KMS-11 (cell line): ENCODE data around the gene ZBED4.
A peak's percentile ranks its signal among the peaks of the same experiment; 100 is the strongest.
"Not testable (repeated sequence)": the region's sequence is repeated elsewhere in the genome, so short reads cannot be mapped to it uniquely, and the experiment has no call there.

Source experiments
- H2AFZ ChIP-seq: fragments of 200-600 bp; sonication (generic); 2 replicates; pipeline ENCODE4 v1.6.1; 2016; ENCODE audit warnings: antibody characterized with exemption, mixed run types, low read depth
- H3K27ac ChIP-seq: fragments of 200-600 bp; sonication (generic); 2 replicates; pipeline ENCODE4 v1.6.1; 2016; ENCODE audit warnings: mild to moderate bottlenecking, mixed run types
- H3K27me3 ChIP-seq: fragments of 200-600 bp; sonication (generic); 2 replicates; pipeline ENCODE4 v1.6.1; 2017; ENCODE audit warnings: mild to moderate bottlenecking, low read depth, mixed run types, moderate library complexity; ENCODE audit not compliant: insufficient read depth
- H3K36me3 ChIP-seq: fragments of 200-600 bp; sonication (generic); 2 replicates; pipeline ENCODE4 v1.6.1; 2017; ENCODE audit warnings: mild to moderate bottlenecking, mixed run types; ENCODE audit not compliant: insufficient read depth
- H3K4me1 ChIP-seq: fragments of 200-600 bp; sonication (generic); 2 replicates; pipeline ENCODE4 v1.6.1; 2016; ENCODE audit warnings: mild to moderate bottlenecking, low read depth, mixed run types; ENCODE audit not compliant: poor library complexity, severe bottlenecking
- H3K4me2 ChIP-seq: fragments of 200-600 bp; sonication (generic); 2 replicates; pipeline ENCODE4 v1.7.0; 2016; ENCODE audit warnings: mild to moderate bottlenecking, mixed run types
- H3K4me3 ChIP-seq: fragments of 200-600 bp; sonication (generic); IDR thresholded peaks from 2 replicates; pipeline ENCODE4 v1.6.1; 2017; ENCODE audit warnings: low read depth, low read length, mixed read lengths; ENCODE audit not compliant: insufficient read depth
- H3K79me2 ChIP-seq: fragments of 200-600 bp; sonication (generic); 2 replicates; pipeline ENCODE4 v1.6.1; 2016; ENCODE audit warnings: low read depth, mixed run types; ENCODE audit not compliant: insufficient read depth
- H3K9ac ChIP-seq: fragments of 200-600 bp; sonication (generic); 2 replicates; pipeline ENCODE4 v1.6.1; 2016; ENCODE audit warnings: mild to moderate bottlenecking, mixed run types
- H4K20me1 ChIP-seq: fragments of 200-600 bp; sonication (generic); 2 replicates; pipeline ENCODE4 v1.6.1; 2016; ENCODE audit warnings: mild to moderate bottlenecking, mixed run types; ENCODE audit not compliant: insufficient read depth
- CTCF ChIP-seq: fragments of 200-600 bp; sonication (generic); conservative IDR thresholded peaks from 2 replicates; pipeline ENCODE4 v1.6.1; 2017; ENCODE audit warnings: low read depth, mild to moderate bottlenecking, antibody characterized with exemption, low read length, moderate library complexity, mixed read lengths

ZBED4 gene

GRCh38 chr22:49849161-49850020 is 4.3 kb upstream of the ZBED4 start:
- Histone ChIP-seq H2AFZ (no peak overlapping the region), H3K4me2 (no peak overlapping the region), H3K9ac (no peak overlapping the region), H3K36me3 (no peaks in the 10 kb centered on the region), H3K4me1 (no peaks in the 10 kb centered on the region), H4K20me1 (no peaks in the 10 kb centered on the region), H3K27me3 (no peaks in the 10 kb centered on the region), H3K27ac (no peak overlapping the region), H3K4me3 (no peak overlapping the region), H3K79me2 (peaks cover 2% of the 10 kb centered on the region; the same call in 1 of the 2 replicates)
- TF ChIP-seq CTCF: no peak

GRCh38 chr22:49850021-49850911 is 3.4 kb upstream of the ZBED4 start:
- Histone ChIP-seq H3K4me3 (no peak overlapping the region), H3K79me2 (peaks cover 10% of the 10 kb centered on the region; the same call in 1 of the 2 replicates), H3K9ac (no peak overlapping the region), H2AFZ (no peak overlapping the region), H3K36me3 (no peaks in the 10 kb centered on the region), H3K27me3 (no peaks in the 10 kb centered on the region), H3K27ac (no peak overlapping the region), H3K4me1 (peaks cover 5% of the 10 kb centered on the region), H4K20me1 (no peaks in the 10 kb centered on the region), H3K4me2 (no peak overlapping the region)
- TF ChIP-seq CTCF: no peak

- H3K79me2 ChIP-seq: peaks cover 20% of the 10 kb centered on the region
- no peak overlapping the region for H2AFZ ChIP-seq
- no peaks in the 10 kb centered on the region for H3K36me3 ChIP-seq
- no peak overlapping the region for H3K9ac ChIP-seq
- no peak overlapping the region for H3K27ac ChIP-seq
- peaks cover 13% of the 10 kb centered on the region for H3K4me1 ChIP-seq
- H3K4me2 ChIP-seq: no peak overlapping the region
- no peak for TF ChIP-seq CTCF
- no peaks in the 10 kb centered on the region for H4K20me1 ChIP-seq
- H3K27me3 ChIP-seq: no peaks in the 10 kb centered on the region
- H3K4me3 ChIP-seq: no peak overlapping the region
Observed at GRCh38 chr22:49850959-49851802, 2.5 kb upstream of the ZBED4 start.

GRCh38 chr22:49852568-49852897 is 1.1 kb upstream of the ZBED4 start:
- peak overlapping the region; percentile 74 for H2AFZ ChIP-seq
- peaks cover 13% of the 10 kb centered on the region for H3K4me1 ChIP-seq
- peaks cover 27% of the 10 kb centered on the region for H3K79me2 ChIP-seq
- H3K27ac ChIP-seq: peak overlapping the region; percentile 98
- not testable (repeated sequence) for H4K20me1 ChIP-seq, H3K27me3 ChIP-seq, H3K4me3 ChIP-seq, H3K36me3 ChIP-seq
- peak overlapping the region; percentile 63 for H3K4me2 ChIP-seq
- peak overlapping the region; percentile 94 for H3K9ac ChIP-seq
